HEK293T (cell line): Measurements from ENCODE around the gene ZSWIM5.
"Not testable (repeated sequence)": the region's sequence is repeated elsewhere in the genome, so short reads cannot be mapped to it uniquely, and the experiment has no call there.

ENCODE experiments used
- CTCF ChIA-PET: fragments of 350-600 bp; formaldehyde crosslinking; extraction: SDS; loops from one replicate; lab custom pipeline; 2021; ENCODE audit warnings: antibody characterized with exemption, inconsistent platforms; lab: Yijun Ruan, JAX
- POLR2A ChIA-PET: fragments of 350-600 bp; formaldehyde crosslinking; extraction: SDS; loops from one replicate; lab custom pipeline; 2020; ENCODE audit warnings: antibody characterized with exemption, inconsistent platforms; lab: Yijun Ruan, JAX
- DNase-seq: peaks from one replicate; pipeline ENCODE4 v3.0.0; 2012; ENCODE audit warnings: mixed read lengths; ENCODE audit errors: extremely low spot score
- ARNT ChIP-seq: fragments of 450-650 bp; IDR thresholded peaks from 2 replicates; pipeline ENCODE4 v1.6.1; 2017; ENCODE audit warnings: mild to moderate bottlenecking
- BHLHE40 ChIP-seq: fragments of 450-650 bp; IDR thresholded peaks from 2 replicates; pipeline ENCODE4 v1.6.1; 2016; ENCODE audit warnings: mild to moderate bottlenecking, moderate library complexity, borderline replicate concordance
- CTBP1 ChIP-seq: fragments of 450-650 bp; IDR thresholded peaks from 2 replicates; pipeline ENCODE4 v1.6.1; 2016; ENCODE audit warnings: borderline replicate concordance
- ELF4 ChIP-seq: fragments of 450-650 bp; IDR thresholded peaks from 2 replicates; pipeline ENCODE4 v1.6.1; 2017; ENCODE audit warnings: antibody characterized with exemption
- FOXA1 ChIP-seq: fragments of 450-650 bp; IDR thresholded peaks from 2 replicates; pipeline ENCODE4 v1.6.1; 2016; ENCODE audit warnings: mild to moderate bottlenecking
- FOXK2 ChIP-seq: fragments of 450-650 bp; IDR thresholded peaks from 2 replicates; pipeline ENCODE4 v1.6.1; 2016; ENCODE audit warnings: mild to moderate bottlenecking
- FOXM1 ChIP-seq: fragments of 450-650 bp; IDR thresholded peaks from 2 replicates; pipeline ENCODE4 v1.6.1; 2017; ENCODE audit warnings: mild to moderate bottlenecking, borderline replicate concordance
- HDGF ChIP-seq: fragments of 450-650 bp; IDR thresholded peaks from 2 replicates; pipeline ENCODE4 v1.6.1; 2017; ENCODE audit warnings: antibody characterized with exemption, borderline replicate concordance
- L3MBTL2 ChIP-seq: fragments of 450-650 bp; conservative IDR thresholded peaks from 2 replicates; pipeline ENCODE4 v1.6.1; 2016; ENCODE audit warnings: mild to moderate bottlenecking
- LEF1 ChIP-seq: fragments of 450-650 bp; IDR thresholded peaks from 2 replicates; pipeline ENCODE4 v1.6.1; 2017; ENCODE audit warnings: mild to moderate bottlenecking, borderline replicate concordance
- NFRKB ChIP-seq: fragments of 450-650 bp; IDR thresholded peaks from 2 replicates; pipeline ENCODE4 v1.6.1; 2016; ENCODE audit warnings: mild to moderate bottlenecking, moderate library complexity
- PKNOX1 ChIP-seq: fragments of 450-650 bp; IDR thresholded peaks from 2 replicates; pipeline ENCODE4 v1.6.1; 2016
- SP1 ChIP-seq: fragments of 450-650 bp; IDR thresholded peaks from 2 replicates; pipeline ENCODE4 v1.6.1; 2017
- SUZ12 ChIP-seq: fragments of 450-650 bp; IDR thresholded peaks from 2 replicates; pipeline ENCODE4 v1.6.1; 2016; ENCODE audit warnings: mild to moderate bottlenecking
- TARDBP ChIP-seq: fragments of 450-650 bp; IDR thresholded peaks from 2 replicates; pipeline ENCODE4 v1.6.1; 2016
- ZNF384 ChIP-seq: fragments of 450-650 bp; IDR thresholded peaks from 2 replicates; pipeline ENCODE4 v1.6.1; 2016

The ZSWIM5 gene

DNA sequence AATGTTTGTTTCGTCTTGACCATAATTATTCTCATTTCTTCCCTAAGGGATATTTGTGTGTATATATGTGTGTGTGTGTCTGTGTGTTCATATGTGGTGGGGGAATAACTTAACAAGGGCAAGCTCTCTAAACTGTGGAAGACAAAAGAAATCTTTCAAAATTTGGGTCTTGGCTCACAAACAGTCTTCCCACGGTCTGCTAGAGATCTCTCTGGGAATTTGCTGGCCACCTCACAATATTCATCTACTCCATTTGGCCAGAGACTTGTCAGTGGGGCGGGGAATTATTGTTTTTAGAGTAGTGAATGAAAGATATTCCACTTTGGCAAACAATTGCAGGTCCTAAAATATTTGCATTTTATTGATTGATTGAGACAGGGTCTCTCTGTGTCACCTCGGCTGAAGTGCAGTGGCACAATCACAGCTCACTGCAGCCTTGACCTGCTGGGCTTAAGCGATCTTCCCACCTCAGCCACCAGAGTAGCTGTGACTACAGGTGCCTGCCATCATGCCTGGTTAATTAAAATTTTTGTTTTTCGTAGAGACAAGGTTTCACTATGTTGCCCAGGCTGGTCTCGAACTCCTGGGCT is 212.0 kb downstream of the ZSWIM5 start:
- POLR2A ChIA-PET: no interaction called here
- CTCF ChIA-PET: no interaction called here
- TF ChIP-seq FOXA1 (no peak), FOXK2 (no peak), ZNF384 (no peak), LEF1 (no peak), TARDBP (no peak), BHLHE40 (no peak), ELF4 (no peak), SP1 (no peak), HDGF (no peak), CTBP1 (no peak), SUZ12 (no peak), FOXM1 (no peak)
- DNase-seq: no peak

DNA sequence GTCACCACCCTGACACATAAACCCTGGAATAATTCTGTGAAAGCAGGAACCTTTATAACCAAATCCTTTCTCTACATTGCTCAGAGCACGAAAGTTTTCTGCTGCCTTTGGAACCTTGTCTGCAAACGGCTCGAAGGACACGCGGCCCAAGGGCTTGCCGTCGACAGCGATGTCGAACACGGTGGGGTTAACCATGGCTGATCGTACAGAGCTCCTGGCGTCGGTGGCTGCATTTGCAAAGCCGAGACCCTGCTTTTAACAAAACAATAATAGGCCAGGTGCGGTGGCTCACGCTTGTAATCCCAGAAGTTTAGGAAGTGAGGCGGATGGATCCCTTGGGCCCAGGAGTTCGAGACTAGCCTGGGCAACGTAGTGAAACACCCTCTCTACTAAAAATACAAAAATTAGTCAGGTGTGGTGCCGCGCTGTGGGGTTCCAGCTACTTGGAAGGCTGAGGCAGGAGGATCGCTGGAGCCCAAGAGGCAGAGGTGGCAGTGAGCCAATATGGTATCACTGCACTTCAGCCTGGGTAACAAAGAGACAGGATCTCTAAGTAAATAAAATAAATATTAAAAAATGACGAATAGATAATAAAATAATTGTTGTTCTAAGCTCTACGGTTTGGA is 217.8 kb downstream of the ZSWIM5 start:
- no peak for TF ChIP-seq BHLHE40
- TF ChIP-seq PKNOX1: no peak
- no peak for DNase-seq
- ChIA-PET CTCF (interaction anchor here (0.7 kb wide), 1 partner anchor 202 kb away, joined by 3 read pairs; no protein-coding TSS in a partner anchor), POLR2A (interaction anchor here (0.7 kb wide), 1 partner anchor 214 kb away, joined by 3 read pairs; no protein-coding TSS in a partner anchor)

- TF ChIP-seq FOXM1: no peak
- ChIA-PET CTCF (interaction anchor here (0.7 kb wide), 1 partner anchor 178 kb away, joined by 3 read pairs; the partner anchor contains the start of gene DYNLT4), POLR2A (interaction anchor here (0.8 to 1.9 kb wide), 12 partner anchors 11 to 318 kb away, joined by 3 to 13 read pairs (median 4); partner anchors contain the start of genes HECTD3, RPS8 and UROD)
- DNase-seq: no peak
Observed at GRCh38 chr1:44985747-44986359, 220.6 kb downstream of the ZSWIM5 start.

GRCh38 chr1:44977372-44977771 is 229.0 kb downstream of the ZSWIM5 start:
- CTCF ChIA-PET, DNase-seq, POLR2A ChIA-PET: not testable (repeated sequence)

GRCh38 chr1:44976252-44976651 is 230.2 kb downstream of the ZSWIM5 start:
- no peak for DNase-seq
- TF ChIP-seq ZNF384: no peak
- TF ChIP-seq FOXM1: no peak
- TF ChIP-seq BHLHE40: no peak
- TF ChIP-seq PKNOX1: no peak
- ChIA-PET CTCF (no interaction called here), POLR2A (no interaction called here)

DNA sequence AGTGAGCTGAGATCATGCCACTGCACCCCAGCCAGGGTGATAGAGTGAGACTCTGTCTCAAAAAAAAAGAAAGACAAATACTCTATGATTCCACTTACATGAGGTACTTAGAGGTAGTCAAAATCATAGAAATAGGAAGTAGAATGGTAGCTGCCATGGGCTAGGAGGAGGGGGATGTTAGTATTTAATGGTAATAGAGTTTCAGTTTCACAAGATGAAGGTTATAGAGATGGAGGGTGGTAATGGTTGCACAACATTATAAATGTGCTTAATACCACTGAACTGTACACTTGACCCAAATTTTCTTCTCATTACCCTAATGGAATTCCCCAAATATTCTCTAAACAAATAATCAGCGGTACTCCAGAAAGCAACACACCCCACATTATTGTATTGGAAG is 232.8 kb downstream of the ZSWIM5 start:
- CTCF ChIA-PET: no interaction called here
- POLR2A ChIA-PET: no interaction called here
- TF ChIP-seq ARNT: no peak
- no peak for TF ChIP-seq BHLHE40
- TF ChIP-seq CTBP1: no peak
- TF ChIP-seq ZNF384: no peak
- no peak for TF ChIP-seq SP1
- TF ChIP-seq NFRKB: no peak
- TF ChIP-seq ELF4: no peak
- no peak for DNase-seq

GRCh38 chr1:44970317-44970716 is 236.1 kb downstream of the ZSWIM5 start:
- ChIA-PET CTCF (interaction anchor here (0.5 to 0.6 kb wide), 2 partner anchors 19 to 105 kb away, joined by 3 read pairs; no protein-coding TSS in a partner anchor), POLR2A (no interaction called here)
- DNase-seq: no peak
- no peak for TF ChIP-seq SUZ12
- no peak for TF ChIP-seq BHLHE40
- no peak for TF ChIP-seq FOXM1
- TF ChIP-seq PKNOX1: no peak
- no peak for TF ChIP-seq ARNT
- no peak for TF ChIP-seq CTBP1
- TF ChIP-seq TARDBP: no peak
- TF ChIP-seq ELF4: no peak
- TF ChIP-seq FOXA1: no peak
- TF ChIP-seq NFRKB: no peak
- TF ChIP-seq ZNF384: no peak
- TF ChIP-seq LEF1: no peak
- TF ChIP-seq L3MBTL2: no peak
- TF ChIP-seq FOXK2: no peak
- no peak for TF ChIP-seq SP1
